ENCODE results near the gene PPM1F.

Gene PPM1F

GRCh38 chr22:21952586-21953571 lies at the start of gene PPM1F:
PPM1F (minus strand) TSS chr22:21952848; CDS start chr22:21946048, 6,800 bp downstream.
- DNase-seq (ENCODE audit: low spot score): peak; percentile 76

GRCh38 chr22:22001664-22002525 lies 49.2 kb upstream of the PPM1F start:
- DNase-seq (ENCODE audit: low spot score): no peak

- no peak for DNase-seq (ENCODE audit: low spot score)
Measured at GRCh38 chr22:21998595-21999247, 46.1 kb upstream of the PPM1F start.

- no peak for DNase-seq (ENCODE audit: low spot score)
Measured at GRCh38 chr22:21996175-21996720, 43.6 kb upstream of the PPM1F start.

GRCh38 chr22:21995660-21996059 lies 43.0 kb upstream of the PPM1F start:
- DNase-seq (ENCODE audit: low spot score): no peak

- DNase-seq (ENCODE audit: low spot score): no peak
Measured at GRCh38 chr22:21994881-21995444, 42.3 kb upstream of the PPM1F start.

GRCh38 chr22:21992593-21993237 lies 40.1 kb upstream of the PPM1F start:
- no peak for DNase-seq (ENCODE audit: low spot score)

- no peak for DNase-seq (ENCODE audit: low spot score)
Measured at GRCh38 chr22:21991774-21992173, 39.1 kb upstream of the PPM1F start.

- DNase-seq (ENCODE audit: low spot score): no peak
Measured at GRCh38 chr22:21991304-21991596, 38.6 kb upstream of the PPM1F start.

- no peak for DNase-seq (ENCODE audit: low spot score)
Measured at GRCh38 chr22:21990445-21991303, 38.0 kb upstream of the PPM1F start.

- DNase-seq (ENCODE audit: low spot score): no peak
Measured at GRCh38 chr22:21989049-21989448, 36.4 kb upstream of the PPM1F start.

- no peak for DNase-seq (ENCODE audit: low spot score)
Measured at GRCh38 chr22:21985214-21985613, 32.6 kb upstream of the PPM1F start.

- DNase-seq (ENCODE audit: low spot score): no peak
Measured at GRCh38 chr22:21984793-21985192, 32.1 kb upstream of the PPM1F start.

- peak; percentile 77 for DNase-seq (ENCODE audit: low spot score)
Measured at GRCh38 chr22:21982338-21982965, 29.8 kb upstream of the PPM1F start, which contains the start of gene TOP3B. TOP3B (minus strand) TSS chr22:21982787; CDS start chr22:21975709, 7,078 bp downstream.

GRCh38 chr22:21981874-21982273 lies 29.2 kb upstream of the PPM1F start:
- DNase-seq (ENCODE audit: low spot score): no peak

GRCh38 chr22:21980547-21980946 lies 27.9 kb upstream of the PPM1F start:
- DNase-seq (ENCODE audit: low spot score): no peak

- no peak for DNase-seq (ENCODE audit: low spot score)
Measured at GRCh38 chr22:21978564-21979386, 26.1 kb upstream of the PPM1F start.

GRCh38 chr22:21977814-21978213 lies 25.2 kb upstream of the PPM1F start:
- no peak for DNase-seq (ENCODE audit: low spot score)

- DNase-seq (ENCODE audit: low spot score): no peak
Measured at GRCh38 chr22:21975854-21976345, 23.3 kb upstream of the PPM1F start.
